Anterior cingulate cortex (tissue), 58 donors: ENCODE data around the gene PNPLA6.
A peak's percentile ranks its signal among the peaks of the same experiment; 100 is the strongest.

Experiments
- DNase-seq, 58 donors: peaks; one replicate each; lab custom pipeline; 2025; lab: John Stamatoyannopoulos, UW

Gene PNPLA6

DNA sequence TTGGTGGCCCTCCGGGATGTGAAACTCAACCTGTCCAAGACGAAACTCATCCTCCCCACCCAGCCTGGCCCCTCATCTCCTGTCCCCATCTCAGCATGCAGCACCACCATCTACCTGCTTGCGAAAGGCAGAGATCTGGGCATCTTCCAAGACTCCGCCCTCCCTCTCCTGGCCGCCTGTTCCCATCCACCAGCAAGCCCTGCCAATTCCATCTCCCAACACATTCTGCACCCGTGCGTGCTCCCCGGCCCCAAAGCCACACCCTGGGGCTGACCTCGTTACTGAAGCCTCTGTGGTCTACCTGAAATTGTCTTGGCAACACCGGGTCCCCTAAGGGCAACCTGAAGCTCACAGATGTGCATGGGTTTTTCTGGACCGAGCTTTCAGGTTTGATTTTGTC lies 46.9 kb downstream of the PNPLA6 start:
- no peak for DNase-seq

DNA sequence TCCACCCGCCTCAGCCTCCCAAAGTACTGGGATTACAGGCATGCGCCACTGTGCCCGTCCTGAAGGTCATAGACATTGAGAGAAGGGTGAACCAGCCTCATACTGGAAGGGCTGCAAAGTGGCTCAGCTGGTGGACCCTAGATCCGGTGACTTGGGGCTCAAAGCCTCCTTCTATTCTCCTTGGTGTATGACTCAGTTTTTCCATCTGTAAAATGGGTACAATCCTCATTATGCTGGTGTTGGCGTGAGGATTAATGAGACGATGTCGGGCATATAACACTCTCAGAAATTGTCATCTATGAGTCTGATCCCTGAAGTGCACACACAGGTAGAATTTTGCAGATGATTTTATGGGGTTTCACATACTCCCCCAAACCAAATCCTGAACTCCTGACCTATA lies 54.3 kb downstream of the PNPLA6 start:
- no peak for DNase-seq

- DNase-seq = no peak
Observed at GRCh38 chr19:7590256-7590655, 54.7 kb downstream of the PNPLA6 start.

- peak in 18 of 58 donors; percentile 3 to 59 (median 26) for DNase-seq
Observed at GRCh38 chr19:7595466-7596133, 60.1 kb downstream of the PNPLA6 start, which contains the start of gene CAMSAP3. TSS of gene CAMSAP3 (plus strand) at chr19:7595863. CDS start at chr19:7596003, 140 bp downstream.

DNA sequence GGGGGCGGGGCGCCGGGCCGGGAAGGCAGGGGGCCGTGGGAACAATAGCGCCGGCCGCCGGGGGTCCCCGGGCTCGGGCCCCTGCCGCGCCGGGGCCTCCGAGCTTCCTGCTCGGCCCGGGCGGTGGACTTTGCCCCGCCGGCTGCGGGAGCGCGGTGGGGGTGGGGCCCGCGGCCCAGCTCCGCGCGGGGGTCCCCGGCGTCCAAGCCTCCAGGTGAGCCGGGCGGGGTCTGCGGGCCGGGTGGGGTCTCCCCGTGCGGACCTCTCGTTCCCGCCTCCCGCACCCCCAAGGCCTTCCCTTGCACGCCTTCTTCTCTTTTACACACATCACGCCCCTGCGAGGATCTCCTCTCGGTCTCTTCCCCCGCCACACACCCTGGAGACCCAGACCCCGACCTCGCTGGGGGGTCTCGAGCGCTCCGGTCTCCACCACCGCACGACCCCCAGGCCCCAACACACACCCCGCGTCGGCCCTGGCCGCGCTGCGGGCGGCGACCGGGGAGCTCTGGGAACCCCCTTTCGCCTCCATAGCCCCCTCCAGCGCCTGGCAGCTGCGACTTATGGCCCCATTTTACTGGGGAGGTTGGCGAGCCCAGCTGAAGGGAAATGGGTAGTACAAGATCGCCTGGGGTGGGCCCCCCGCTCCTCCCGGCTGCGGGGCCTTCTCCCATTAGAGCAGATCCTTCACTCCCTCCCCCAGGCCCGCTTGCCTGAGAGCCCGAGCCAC lies 60.9 kb downstream of the PNPLA6 start:
- peak in 2 of 58 donors; percentile 4 to 9 for DNase-seq

GRCh38 chr19:7597689-7598088 lies 62.2 kb downstream of the PNPLA6 start:
- DNase-seq = no peak

GRCh38 chr19:7598180-7598579 lies 62.7 kb downstream of the PNPLA6 start:
- no peak for DNase-seq

DNA sequence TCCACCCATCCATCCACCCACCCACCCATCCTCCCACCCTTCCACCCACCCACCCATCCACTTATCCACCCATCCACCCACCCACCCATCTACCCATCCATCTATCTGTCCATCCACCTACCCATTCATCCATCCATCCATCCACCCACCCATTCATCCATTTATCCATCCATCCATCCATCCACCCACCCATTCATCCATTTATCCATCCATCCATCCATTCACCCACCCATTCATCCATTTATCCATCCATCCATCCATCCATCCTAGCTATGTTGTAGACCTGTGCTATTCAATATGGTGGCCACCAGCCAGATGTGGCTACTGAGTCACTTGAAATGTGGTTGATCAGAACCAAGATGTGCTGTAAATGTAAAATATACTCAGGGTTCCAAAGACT lies 65.2 kb downstream of the PNPLA6 start:
- DNase-seq = no peak

DNA sequence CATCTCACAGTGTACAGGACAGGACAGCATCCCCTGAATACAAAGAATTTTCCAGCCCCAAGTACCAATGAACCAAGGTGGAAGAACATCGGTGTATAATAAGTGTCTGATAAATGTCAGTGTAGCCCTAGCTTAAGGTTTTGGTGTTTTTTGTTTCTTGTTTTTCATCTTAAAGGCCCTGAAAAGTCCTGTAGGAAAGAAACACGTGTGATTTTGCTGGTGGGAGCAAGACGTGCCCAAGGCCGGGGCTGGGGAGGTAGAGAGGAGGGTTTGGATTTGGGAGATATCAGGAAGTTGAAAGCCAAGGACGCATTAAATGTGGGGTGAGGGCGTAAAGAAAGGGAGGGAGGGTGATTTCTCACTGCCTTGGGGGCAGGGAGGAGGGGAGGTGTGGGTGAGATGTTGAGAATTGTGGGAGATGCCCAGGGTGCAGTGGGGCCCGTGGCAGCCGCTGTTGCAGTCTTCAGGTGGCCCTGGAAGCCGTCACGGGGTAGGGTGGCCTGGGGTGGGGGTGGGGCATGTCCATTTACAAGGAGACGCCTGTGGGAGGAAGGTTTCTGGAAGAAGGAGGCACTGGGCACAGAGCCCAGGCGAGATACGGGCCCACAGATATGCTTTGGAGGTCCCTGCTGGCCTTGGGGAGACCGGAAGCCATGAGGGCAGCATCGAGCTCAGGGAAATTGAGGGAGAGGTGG lies 66.9 kb downstream of the PNPLA6 start:
- DNase-seq = no peak

DNA sequence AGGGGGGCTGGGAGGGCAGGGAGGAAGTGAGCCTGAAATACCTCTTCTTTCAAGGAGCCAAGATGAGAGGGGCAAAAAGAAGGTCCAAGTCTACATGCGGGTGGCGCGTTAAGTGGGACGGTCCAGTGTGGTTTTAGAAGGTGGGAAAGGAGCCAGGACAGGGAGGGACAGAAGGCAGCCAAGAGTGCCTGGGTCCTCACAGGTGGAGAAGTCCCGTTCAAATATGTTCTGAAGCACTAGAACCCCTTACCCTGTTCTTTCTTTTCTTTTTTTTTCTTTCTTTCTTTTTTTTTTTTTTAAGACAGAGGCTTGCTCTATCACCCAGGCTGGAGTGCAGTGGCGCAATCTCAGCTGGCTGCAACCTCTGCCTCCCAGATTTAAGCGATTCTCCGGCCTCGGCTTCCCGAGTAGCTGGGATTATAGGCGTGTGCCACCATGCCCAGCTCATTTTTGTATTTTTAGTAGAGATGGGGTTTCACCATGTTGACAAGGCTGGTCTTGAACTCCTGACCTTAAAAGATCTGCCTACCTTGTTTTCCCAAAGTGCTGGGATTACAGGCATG lies 67.5 kb downstream of the PNPLA6 start:
- no peak for DNase-seq

DNA sequence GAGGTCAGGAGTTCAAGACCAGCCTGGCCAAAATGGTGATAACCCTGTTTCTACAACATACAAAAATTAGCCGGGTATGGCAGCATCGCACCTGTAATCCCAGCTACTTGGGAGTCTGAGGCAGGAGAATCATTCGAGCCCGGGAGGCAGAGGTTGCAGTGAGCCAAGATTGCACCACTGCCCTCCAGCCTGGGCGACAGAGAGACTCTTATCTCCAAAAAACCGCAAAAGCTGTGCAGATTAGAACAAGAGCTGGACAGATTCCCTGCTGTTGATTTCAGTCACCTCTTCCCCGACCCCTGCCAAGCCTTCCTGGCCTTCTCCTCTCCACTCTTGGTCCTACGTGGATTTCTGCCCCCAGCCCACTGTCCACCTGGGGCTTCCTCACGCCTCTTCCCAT lies 68.4 kb downstream of the PNPLA6 start:
- no peak for DNase-seq

- DNase-seq = no peak
Observed at GRCh38 chr19:7605490-7606222, 70.1 kb downstream of the PNPLA6 start.

DNA sequence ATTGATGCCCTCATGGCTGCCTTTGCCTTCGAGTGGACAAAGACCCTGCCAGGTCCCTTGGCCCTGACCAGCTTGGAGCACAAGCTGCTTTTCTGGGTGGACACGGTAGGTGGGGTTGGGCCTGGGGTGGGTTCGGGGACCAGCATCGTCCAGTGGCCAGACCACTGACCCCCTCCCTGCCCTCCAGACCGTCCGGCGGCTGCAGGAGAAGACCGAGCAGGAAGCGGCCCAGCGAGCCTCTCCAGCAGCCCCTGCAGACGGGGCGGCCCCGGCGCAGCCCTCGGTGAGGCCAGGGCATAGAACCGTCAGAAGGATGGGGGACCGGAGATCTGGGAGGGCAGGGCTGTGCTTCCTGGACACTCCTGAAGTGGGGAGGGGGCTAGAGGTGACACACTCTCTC lies 70.8 kb downstream of the PNPLA6 start:
- no peak for DNase-seq

GRCh38 chr19:7607212-7607873 lies 71.8 kb downstream of the PNPLA6 start:
- no peak for DNase-seq

DNA sequence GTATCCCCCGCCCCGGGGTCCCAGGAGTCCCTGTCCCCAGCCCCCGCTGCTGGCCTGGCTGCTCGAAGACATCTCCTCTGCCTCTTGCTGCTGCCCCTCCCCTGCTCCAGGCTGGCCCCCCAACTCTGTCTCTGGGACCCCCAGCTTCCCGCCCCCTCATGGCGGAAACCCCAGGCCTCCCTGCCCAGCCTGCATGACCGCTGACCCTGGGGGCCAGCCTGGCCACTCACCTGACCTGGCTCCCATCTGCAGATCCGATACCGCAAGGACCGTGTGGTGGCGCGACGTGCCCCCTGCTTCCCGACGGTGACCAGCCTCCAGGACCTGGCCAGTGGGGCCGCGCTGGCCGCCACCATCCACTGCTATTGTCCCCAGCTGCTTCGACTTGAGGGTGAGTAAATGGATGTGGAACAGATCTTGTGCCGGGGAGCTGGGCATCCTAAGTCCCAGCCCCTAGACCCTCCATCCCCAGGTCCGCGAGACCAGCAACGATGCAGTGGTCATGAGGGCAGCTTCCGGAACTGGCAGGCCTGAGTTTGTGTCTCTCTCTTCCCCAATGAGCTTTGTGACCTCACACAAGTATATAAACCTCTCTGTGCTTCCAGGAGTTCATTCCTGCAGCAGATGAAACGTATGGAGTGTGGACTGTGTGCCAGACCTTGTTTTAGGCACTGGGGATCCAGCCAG lies 72.5 kb downstream of the PNPLA6 start:
- no peak for DNase-seq

- DNase-seq = no peak
Observed at GRCh38 chr19:7610491-7611240, 75.1 kb downstream of the PNPLA6 start.
